ES-I3 (cell line): ENCODE measurements around the gene INSC.

Experiments used
- H3K36me3 ChIP-seq: 2 replicates; pipeline ENCODE4 v1.6.1; 2013; ENCODE audit warnings: mild to moderate bottlenecking, low read length, control low read depth, moderate library complexity; ENCODE audit not compliant: insufficient read depth
- H3K4me1 ChIP-seq: 2 replicates; pipeline ENCODE4 v1.6.1; 2013; ENCODE audit warnings: mild to moderate bottlenecking, control low read depth, low read length; ENCODE audit not compliant: insufficient read depth
- H3K9ac ChIP-seq: 2 replicates; pipeline ENCODE4 v1.6.1; 2013; ENCODE audit warnings: low read depth, mild to moderate bottlenecking, low read length, moderate library complexity
- H3K9me3 ChIP-seq: 2 replicates; pipeline ENCODE4 v1.6.1; 2013; ENCODE audit warnings: mild to moderate bottlenecking, low read length, moderate library complexity; ENCODE audit not compliant: control insufficient read depth, insufficient read depth

INSC gene

GRCh38 chr11:15194671-15195415 is 80.1 kb downstream of the INSC start:
- Histone ChIP-seq H3K36me3 (no peaks in the 10 kb centered on the region), H3K9me3 (no peaks in the 10 kb centered on the region), H3K9ac (no peak overlapping the region), H3K4me1 (no peaks in the 10 kb centered on the region)

GRCh38 chr11:15195454-15196200 is 80.9 kb downstream of the INSC start:
- Histone ChIP-seq H3K36me3 (no peaks in the 10 kb centered on the region), H3K9me3 (no peaks in the 10 kb centered on the region), H3K9ac (no peak overlapping the region), H3K4me1 (no peaks in the 10 kb centered on the region)

GRCh38 chr11:15196704-15197103 is 82.0 kb downstream of the INSC start:
- no peaks in the 10 kb centered on the region for H3K4me1 ChIP-seq
- H3K9ac ChIP-seq, result no peak overlapping the region
- no peaks in the 10 kb centered on the region for H3K9me3 ChIP-seq
- no peaks in the 10 kb centered on the region for H3K36me3 ChIP-seq

- Histone ChIP-seq H3K9ac (no peak overlapping the region), H3K36me3 (no peaks in the 10 kb centered on the region)
Measured at GRCh38 chr11:15197696-15198095, 83.0 kb downstream of the INSC start.

GRCh38 chr11:15198284-15198683 is 83.6 kb downstream of the INSC start:
- Histone ChIP-seq H3K9ac (no peak overlapping the region), H3K36me3 (no peaks in the 10 kb centered on the region), H3K4me1 (no peaks in the 10 kb centered on the region), H3K9me3 (no peaks in the 10 kb centered on the region)

More at GRCh38 chr11:15197696-15198095, 83.0 kb downstream of the INSC start:
- H3K9me3 ChIP-seq, result no peaks in the 10 kb centered on the region
- H3K4me1 ChIP-seq, result no peaks in the 10 kb centered on the region

GRCh38 chr11:15199693-15200092 is 85.0 kb downstream of the INSC start:
- H3K4me1 ChIP-seq, result no peaks in the 10 kb centered on the region
- no peaks in the 10 kb centered on the region for H3K9me3 ChIP-seq
- H3K36me3 ChIP-seq, result no peaks in the 10 kb centered on the region
- H3K9ac ChIP-seq, result no peak overlapping the region

- Histone ChIP-seq H3K36me3 (no peaks in the 10 kb centered on the region), H3K9me3 (no peaks in the 10 kb centered on the region), H3K4me1 (no peaks in the 10 kb centered on the region), H3K9ac (no peak overlapping the region)
Measured at GRCh38 chr11:15200696-15201095, 86.0 kb downstream of the INSC start.

- Histone ChIP-seq H3K4me1 (no peaks in the 10 kb centered on the region), H3K9ac (no peak overlapping the region), H3K9me3 (no peaks in the 10 kb centered on the region), H3K36me3 (no peaks in the 10 kb centered on the region)
Measured at GRCh38 chr11:15201586-15201985, 86.9 kb downstream of the INSC start.

- no peaks in the 10 kb centered on the region for H3K9me3 ChIP-seq
- no peaks in the 10 kb centered on the region for H3K4me1 ChIP-seq
- H3K36me3 ChIP-seq, result no peaks in the 10 kb centered on the region
- no peak overlapping the region for H3K9ac ChIP-seq
Measured at GRCh38 chr11:15202626-15203025, 87.9 kb downstream of the INSC start.

- Histone ChIP-seq H3K4me1 (no peaks in the 10 kb centered on the region), H3K9ac (no peak overlapping the region), H3K9me3 (no peaks in the 10 kb centered on the region), H3K36me3 (no peaks in the 10 kb centered on the region)
Measured at GRCh38 chr11:15204711-15205110, 90.0 kb downstream of the INSC start.

- Histone ChIP-seq H3K9ac (no peak overlapping the region), H3K4me1 (no peaks in the 10 kb centered on the region), H3K36me3 (no peaks in the 10 kb centered on the region), H3K9me3 (no peaks in the 10 kb centered on the region)
Measured at GRCh38 chr11:15206791-15207190, 92.1 kb downstream of the INSC start.

GRCh38 chr11:15208378-15209222 is 93.9 kb downstream of the INSC start:
- Histone ChIP-seq H3K9ac (no peak overlapping the region), H3K9me3 (no peaks in the 10 kb centered on the region), H3K4me1 (no peaks in the 10 kb centered on the region), H3K36me3 (no peaks in the 10 kb centered on the region)

GRCh38 chr11:15212876-15213275 is 98.2 kb downstream of the INSC start:
- H3K4me1 ChIP-seq, result no peaks in the 10 kb centered on the region
- H3K9ac ChIP-seq, result no peak overlapping the region
- no peaks in the 10 kb centered on the region for H3K36me3 ChIP-seq
- H3K9me3 ChIP-seq, result no peaks in the 10 kb centered on the region

GRCh38 chr11:15213471-15214231 is 98.9 kb downstream of the INSC start:
- Histone ChIP-seq H3K9me3 (no peaks in the 10 kb centered on the region), H3K36me3 (no peaks in the 10 kb centered on the region), H3K4me1 (no peaks in the 10 kb centered on the region), H3K9ac (no peak overlapping the region)
